ENCODE results near the gene MYG1. TPM values are rescaled to one million over a fixed set of nuclear protein-coding genes. Genes with fewer than 3 reads are reported as not detected.

Gene MYG1
- total RNA-seq, 1 experiment from 2014 or later: 104 TPM

- POLR2A ChIA-PET: interaction anchor here (1.2 kb wide), 1 partner anchor 17 kb away, joined by 3 read pairs; no protein-coding TSS in a partner anchor
Observed at GRCh38 chr12:53327435-53328042, 28.0 kb downstream of the MYG1 start.

More at GRCh38 chr12:53327435-53328042, 28.0 kb downstream of the MYG1 start:
- Histone ChIP-seq H3K4me1 (ENCODE audit: control insufficient read depth in 1 of 2, insufficient read depth in 2 of 2, low read length in 2 of 2) (peaks cover 11 to 33% of the 10 kb centered on the region in 2 experiments), H3K9me3 (ENCODE audit: control insufficient read depth in 1 of 2, insufficient read depth in 1 of 2, low read depth in 1 of 2, low read length in 2 of 2) (no peaks in the 10 kb centered on the region), H3K36me3 (ENCODE audit: control insufficient read depth in 1 of 2, insufficient read depth in 2 of 2, low read length in 2 of 2) (no peaks in the 10 kb centered on the region), H3K27me3 (ENCODE audit: insufficient read depth, low read length) (no peaks in the 10 kb centered on the region), H3K79me2 (ENCODE audit: insufficient read depth, low read length) (no peaks in the 10 kb centered on the region), H3K27ac (ENCODE audit: low read depth, low read length) (no peak overlapping the region), H3K9ac (ENCODE audit: low read length) (no peak overlapping the region), H3K9me2 (ENCODE audit: insufficient read depth) (no peaks in the 10 kb centered on the region), H3K4me2 (ENCODE audit: low read length) (no peak overlapping the region), H2AFZ (ENCODE audit: low read depth, low read length, poor library complexity, severe bottlenecking) (no peak overlapping the region), H3K4me3 (replicated peaks in 1 of 2; ENCODE audit: low read depth in 1 of 2, low read length in 2 of 2) (no peak overlapping the region), H4K20me1 (ENCODE audit: insufficient read depth) (no peaks in the 10 kb centered on the region)
- DNase-seq (ENCODE audit: low read depth, low spot score) (no peak), ATAC-seq (no peak)
- no peak for TF ChIP-seq TCF7L2 (IDR thresholded peaks at IDR 0.05; ENCODE audit: borderline replicate concordance, extremely low read depth, insufficient read depth, insufficient read length)
- no peak for TF ChIP-seq POLR2AphosphoS5 (IDR thresholded peaks at IDR 0.05; ENCODE audit: low read depth, low read length)
- no peak for TF ChIP-seq EZH2 (IDR thresholded peaks at IDR 0.05)
- no peak for TF ChIP-seq JUND (IDR thresholded peaks at IDR 0.05)
- TF ChIP-seq MAX (IDR thresholded peaks at IDR 0.05): no peak
- peak; percentile 29 to 84 (median 52); a peak in 4 of 6 replicates for TF ChIP-seq CTCF (IDR thresholded peaks at IDR 0.05 in 2 of 3, conservative IDR thresholded peaks at IDR 0.05 in 1 of 3; ENCODE audit: borderline replicate concordance in 1 of 3, insufficient read depth in 1 of 3, low read depth in 2 of 3, low read length in 2 of 3)
- no peak for TF ChIP-seq CBX3 (IDR thresholded peaks at IDR 0.05; ENCODE audit: low read depth)
- TF ChIP-seq ZNF274 (IDR thresholded peaks at IDR 0.05; ENCODE audit: low read depth, low read length): no peak
- peak; percentile 84 for TF ChIP-seq RAD21 (IDR thresholded peaks at IDR 0.05; ENCODE audit: low read depth)
- TF ChIP-seq EGR1 (IDR thresholded peaks at IDR 0.05; ENCODE audit: low read depth): no peak
- CTCF ChIA-PET: interaction anchor here (0.8 to 2.8 kb wide), 6 partner anchors 17 to 181 kb away, joined by 3 to 18 read pairs (median 7); partner anchors contain the start of genes NPFF and TARBP2
- RAD21 ChIA-PET (ENCODE audit: low non-redundant PET in 1 of 2, low total read pairs in 2 of 2, uncharacterized antibody in 2 of 2, unreplicated experiment in 2 of 2): interaction anchor here (1.1 to 1.2 kb wide), 3 partner anchors 17 to 94 kb away, joined by 3 to 5 read pairs (median 4); no protein-coding TSS in a partner anchor
- intact Hi-C loops (cut with micrococcal nuclease): loop anchor here (1.0 to 10.0 kb wide), 2 partner anchors 94 to 347 kb away; partner anchors contain the start of gene ATP5MC2
- no TSS peak for BruUV-seq (replicated peaks)
